SK-N-SH (cell line): ENCODE measurements around the gene SLC2A5.

Experiments used
- EP300 ChIP-seq, 2 experiments: IDR thresholded peaks; 2 replicates each; pipeline versions ENCODE4 v1.4.0 to v1.6.1; 2012; ENCODE audit warnings: borderline replicate concordance in 1 of 2, low read depth in 1 of 2, low read length in 1 of 2
- FOXM1 ChIP-seq: IDR thresholded peaks from 2 replicates; pipeline ENCODE4 v1.4.0; 2012; ENCODE audit warnings: low read depth, mild to moderate bottlenecking
- RAD21 ChIP-seq: IDR thresholded peaks from 2 replicates; pipeline ENCODE4 v1.6.1; 2012; ENCODE audit warnings: mild to moderate bottlenecking, low read length
- YY1 ChIP-seq: IDR thresholded peaks from 2 replicates; pipeline ENCODE4 v1.4.0; 2012; ENCODE audit warnings: low read depth, mild to moderate bottlenecking
- TF ChIP-seq, protein P1 (sequence below): fragments of 200-600 bp; sonication (generic); IDR thresholded peaks from 2 replicates; pipeline ENCODE4 v1.6.1; 2017; ENCODE audit warnings: antibody characterized with exemption, mild to moderate bottlenecking, moderate library complexity
- TF ChIP-seq, protein P2 (sequence below): IDR thresholded peaks from 2 replicates; pipeline ENCODE4 v1.4.0; 2012; ENCODE audit warnings: low read depth
- TF ChIP-seq, protein P3 (sequence below): fragments of 150-350 bp; IDR thresholded peaks from 2 replicates; pipeline ENCODE4 v1.6.1; 2017; ENCODE audit warnings: antibody characterized with exemption, low read length, low read depth, borderline replicate concordance

DNA sequence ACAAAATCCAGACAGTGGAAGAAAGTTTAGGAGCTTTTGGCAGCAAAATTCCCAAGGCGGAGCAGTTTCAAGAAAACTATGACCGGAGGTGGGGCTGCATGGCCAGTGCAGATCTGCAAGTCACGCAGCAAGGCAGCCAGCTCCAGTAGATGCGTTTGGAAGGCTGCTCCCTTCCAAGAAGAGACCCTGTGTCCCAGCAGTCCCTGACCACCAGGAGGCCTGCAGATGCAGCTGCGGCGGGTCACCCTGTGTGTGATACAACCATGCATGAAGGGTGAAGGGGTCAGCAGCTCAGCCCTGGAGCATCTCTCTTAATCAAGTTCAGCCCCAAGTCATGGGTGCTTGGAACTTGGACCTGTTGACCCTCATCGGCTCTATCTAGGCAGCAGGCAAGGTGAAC is 30.1 kb upstream of the SLC2A5 start:
- TF ChIP-seq, protein P1, sequence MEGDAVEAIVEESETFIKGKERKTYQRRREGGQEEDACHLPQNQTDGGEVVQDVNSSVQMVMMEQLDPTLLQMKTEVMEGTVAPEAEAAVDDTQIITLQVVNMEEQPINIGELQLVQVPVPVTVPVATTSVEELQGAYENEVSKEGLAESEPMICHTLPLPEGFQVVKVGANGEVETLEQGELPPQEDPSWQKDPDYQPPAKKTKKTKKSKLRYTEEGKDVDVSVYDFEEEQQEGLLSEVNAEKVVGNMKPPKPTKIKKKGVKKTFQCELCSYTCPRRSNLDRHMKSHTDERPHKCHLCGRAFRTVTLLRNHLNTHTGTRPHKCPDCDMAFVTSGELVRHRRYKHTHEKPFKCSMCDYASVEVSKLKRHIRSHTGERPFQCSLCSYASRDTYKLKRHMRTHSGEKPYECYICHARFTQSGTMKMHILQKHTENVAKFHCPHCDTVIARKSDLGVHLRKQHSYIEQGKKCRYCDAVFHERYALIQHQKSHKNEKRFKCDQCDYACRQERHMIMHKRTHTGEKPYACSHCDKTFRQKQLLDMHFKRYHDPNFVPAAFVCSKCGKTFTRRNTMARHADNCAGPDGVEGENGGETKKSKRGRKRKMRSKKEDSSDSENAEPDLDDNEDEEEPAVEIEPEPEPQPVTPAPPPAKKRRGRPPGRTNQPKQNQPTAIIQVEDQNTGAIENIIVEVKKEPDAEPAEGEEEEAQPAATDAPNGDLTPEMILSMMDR, result no peak
- TF ChIP-seq, protein P2, sequence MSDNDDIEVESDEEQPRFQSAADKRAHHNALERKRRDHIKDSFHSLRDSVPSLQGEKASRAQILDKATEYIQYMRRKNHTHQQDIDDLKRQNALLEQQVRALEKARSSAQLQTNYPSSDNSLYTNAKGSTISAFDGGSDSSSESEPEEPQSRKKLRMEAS, result no peak
- TF ChIP-seq RAD21, result no peak
- TF ChIP-seq YY1, result no peak
- TF ChIP-seq, protein P3, sequence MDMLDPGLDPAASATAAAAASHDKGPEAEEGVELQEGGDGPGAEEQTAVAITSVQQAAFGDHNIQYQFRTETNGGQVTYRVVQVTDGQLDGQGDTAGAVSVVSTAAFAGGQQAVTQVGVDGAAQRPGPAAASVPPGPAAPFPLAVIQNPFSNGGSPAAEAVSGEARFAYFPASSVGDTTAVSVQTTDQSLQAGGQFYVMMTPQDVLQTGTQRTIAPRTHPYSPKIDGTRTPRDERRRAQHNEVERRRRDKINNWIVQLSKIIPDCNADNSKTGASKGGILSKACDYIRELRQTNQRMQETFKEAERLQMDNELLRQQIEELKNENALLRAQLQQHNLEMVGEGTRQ, result no peak
- no peak for TF ChIP-seq EP300 (IDR thresholded peaks at IDR 0.05; ENCODE audit: borderline replicate concordance in 1 of 2, low read depth in 1 of 2, low read length in 1 of 2)
- TF ChIP-seq FOXM1, result no peak
